Left renal pelvis (tissue), 4 donors: ENCODE data around the gene ATP13A1. TPM values are rescaled to one million over a fixed set of nuclear protein-coding genes. Genes with fewer than 3 reads are reported as not detected.

ENCODE experiments used
- polyA plus RNA-seq, 4 donors: library from polyadenylated mRNA; unstranded; fragments of 120-200 nt; gene quantifications; one replicate each; pipeline ENCODE4 v1.2.1, GENCODE V29; 2013; ENCODE audit not compliant: insufficient read length in 4 of 4

ATP13A1 gene
- polyA plus RNA-seq, 4 donors = 39.9 to 70.9 (median 46.1) TPM

Other genes with a start within 250 kb of the ATP13A1 start
- 1 to 10 TPM in 3 of 4 donors, under 1 TPM in 1; 0.57 to 1.6 (median 1.2) TPM for gene TSSK6, start 148.1 kb downstream of the ATP13A1 start, polyA plus RNA-seq
- 100 to 1,000 TPM; 161 to 320 (median 247) TPM for gene NDUFA13, start 147.5 kb downstream of the ATP13A1 start, polyA plus RNA-seq
- 10 to 100 TPM in 1 of 4 donors, 1 to 10 TPM in 3; 4.9 to 13.0 (median 6.8) TPM for gene YJEFN3, start 134.8 kb downstream of the ATP13A1 start, polyA plus RNA-seq
- gene CILP2, start 125.4 kb downstream of the ATP13A1 start, polyA plus RNA-seq = under 1 TPM; 0.13 to 0.20 (median 0.16) TPM
- gene PBX4, start 45.0 kb downstream of the ATP13A1 start, polyA plus RNA-seq = 1 to 10 TPM; 3.2 to 8.9 (median 3.6) TPM
- 10 to 100 TPM; 15.7 to 41.0 (median 23.9) TPM for gene LPAR2, start 35.5 kb downstream of the ATP13A1 start, polyA plus RNA-seq
- gene GMIP, start 20.0 kb downstream of the ATP13A1 start, polyA plus RNA-seq = 1 to 10 TPM; 2.9 to 6.7 (median 5.1) TPM
- gene ZNF101, start 5.2 kb upstream of the ATP13A1 start, polyA plus RNA-seq = 10 to 100 TPM in 3 of 4 donors, 1 to 10 TPM in 1; 6.0 to 20.4 (median 18.2) TPM
- 10 to 100 TPM; 10.2 to 17.7 (median 15.0) TPM for gene ZNF14, start 69.4 kb upstream of the ATP13A1 start, polyA plus RNA-seq
- gene ZNF506, start 158.1 kb upstream of the ATP13A1 start, polyA plus RNA-seq = 10 to 100 TPM; 29.0 to 36.0 (median 32.6) TPM
- 10 to 100 TPM; 21.5 to 44.9 (median 32.8) TPM for gene ZNF253, start 202.2 kb upstream of the ATP13A1 start, polyA plus RNA-seq
- 10 to 100 TPM; 15.7 to 24.1 (median 19.5) TPM for gene ZNF93, start 237.3 kb upstream of the ATP13A1 start, polyA plus RNA-seq